K562 (cell line): Measurements from ENCODE around the gene VPS13D. TPM values are rescaled to one million over a fixed set of nuclear protein-coding genes. Genes with fewer than 3 reads are reported as not detected.

Experiments used
- ARID1B ChIP-seq: fragments of 450-650 bp; IDR thresholded peaks from 2 replicates; pipeline ENCODE4 v1.6.1; 2016; ENCODE audit warnings: antibody characterized with exemption, mild to moderate bottlenecking, inconsistent platforms
- CHD1 ChIP-seq: fragments of 200-600 bp; sonication (generic); IDR thresholded peaks from one replicate; pipeline ENCODE4 v1.6.1; 2012; ENCODE audit warnings: mild to moderate bottlenecking, moderate library complexity, low read length, inconsistent platforms
- DMBX1 ChIP-seq: fragments of 250-450 bp; sonication (Bioruptor Pico); IDR thresholded peaks from 2 replicates; pipeline ENCODE4 v1.8.0; 2022; ENCODE audit warnings: inconsistent platforms, mild to moderate bottlenecking, moderate library complexity, borderline replicate concordance
- E2F3 ChIP-seq: fragments of 250-450 bp; sonication (Bioruptor Pico); IDR thresholded peaks from 2 replicates; pipeline ENCODE4 v1.4.0; 2020; ENCODE audit warnings: mild to moderate bottlenecking
- ELF1 ChIP-seq: fragments of 200-800 bp; sonication (Bioruptor generic); IDR thresholded peaks from 2 replicates; pipeline ENCODE4 v1.6.1; 2016; ENCODE audit warnings: missing genetic modification characterization, missing compliant biosample characterization
- KLF1 ChIP-seq: fragments of 450-650 bp; IDR thresholded peaks from 2 replicates; pipeline ENCODE4 v1.6.1; 2016; ENCODE audit warnings: missing genetic modification characterization, missing compliant biosample characterization
- MIER1 ChIP-seq: fragments of 450-650 bp; IDR thresholded peaks from 2 replicates; pipeline ENCODE4 v1.6.1; 2016; ENCODE audit warnings: antibody characterized with exemption, mild to moderate bottlenecking, low read depth
- NCOA2 ChIP-seq, 2 experiments: fragments of 450-650 bp; IDR thresholded peaks; 2 replicates each; pipeline ENCODE4 v1.6.1; 2018; ENCODE audit warnings: mild to moderate bottlenecking in 2 of 2, moderate library complexity in 1 of 2; ENCODE audit not compliant: partially characterized antibody in 2 of 2
- NFIC ChIP-seq: fragments of 450-650 bp; IDR thresholded peaks from 2 replicates; pipeline ENCODE4 v1.6.1; 2017; ENCODE audit warnings: mild to moderate bottlenecking, inconsistent platforms
- POLR2AphosphoS5 ChIP-seq: IDR thresholded peaks from 2 replicates; pipeline ENCODE4 v1.6.1; 2011; ENCODE audit warnings: mild to moderate bottlenecking, low read depth, low read length, moderate library complexity; ENCODE audit not compliant: control insufficient read depth, insufficient read depth
- SRSF9 ChIP-seq: fragments of 200-400 bp; formaldehyde crosslinking; IDR thresholded peaks from 2 replicates; pipeline ENCODE4 v1.6.1; 2017; ENCODE audit warnings: low read depth, low read length, borderline replicate concordance
- TCF15 ChIP-seq: fragments of 250-450 bp; sonication (Bioruptor Pico); IDR thresholded peaks from 2 replicates; pipeline ENCODE4 v1.8.0; 2022; ENCODE audit warnings: moderate library complexity, mild to moderate bottlenecking, inconsistent platforms
- TRIM24 ChIP-seq, 2 experiments: fragments of 450-650 bp; IDR thresholded peaks; 2 replicates each; pipeline ENCODE4 v1.6.1; 2016
- TSC22D4 ChIP-seq: fragments of 450-650 bp; IDR thresholded peaks from 2 replicates; pipeline ENCODE4 v1.6.1; 2016; ENCODE audit warnings: missing genetic modification characterization, missing biosample characterization, control low read depth
- ZNF318 ChIP-seq, 2 experiments: fragments of 450-650 bp; IDR thresholded peaks; 2 replicates each; pipeline ENCODE4 v1.6.1; 2016; ENCODE audit warnings: mild to moderate bottlenecking in 2 of 2, borderline replicate concordance in 1 of 2, low read depth in 1 of 2, moderate library complexity in 1 of 2
- ZNF696 ChIP-seq: fragments of 250-450 bp; sonication (Bioruptor Pico); conservative IDR thresholded peaks from 2 replicates; pipeline ENCODE4 v1.4.0; 2020; ENCODE audit warnings: mild to moderate bottlenecking, moderate library complexity
- polyA plus RNA-seq, 8 experiments: library from polyadenylated mRNA; depleted of rRNA in 4 of 8; stranded (reverse) in 5 of 8; unstranded in 3 of 8; fragments of >200 nt; fragmentation: Nextera tagmentation in 2 of 8; fragmentation: Illumina TruSeq in 1 of 8; extraction: Ambion mirVana in 2 of 8; extraction: Trizol in 1 of 8; gene quantifications; 2 replicates each; pipeline versions ENCODE4 v1.2.1 to v1.2.3, GENCODE V29; 2011 to 2014; ENCODE audit warnings: inconsistent platforms in 1 of 8, missing spikeins in 1 of 8
- total RNA-seq, 7 experiments: library from RNA; depleted of rRNA in 6 of 7; stranded (reverse); fragments of >200 nt in 6 of 7; fragmentation: Illumina TruSeq in 2 of 7; extraction: Trizol in 2 of 7; gene quantifications; 2 replicates each; pipeline versions ENCODE4 v1.2.1 to v1.2.3, GENCODE V29; 2011 to 2021; ENCODE audit warnings: low replicate concordance in 1 of 7
- TF ChIP-seq, protein P1 (sequence below), 2 experiments: fragments of 450-650 bp in 1 of 2; sonication (generic) in 1 of 2; formaldehyde crosslinking in 1 of 2; IDR thresholded peaks in 1 of 2; conservative IDR thresholded peaks in 1 of 2; 2 replicates each; pipeline versions ENCODE4 v1.6.1 to v1.8.1; 2016 to 2023; ENCODE audit warnings: mild to moderate bottlenecking in 2 of 2, moderate library complexity in 2 of 2, inconsistent platforms in 1 of 2, missing genetic modification reagents in 1 of 2
- TF ChIP-seq, protein P2 (sequence below): fragments of 450-650 bp; formaldehyde crosslinking; IDR thresholded peaks from 2 replicates; pipeline ENCODE4 v1.4.0; 2020; ENCODE audit warnings: mild to moderate bottlenecking, moderate library complexity

VPS13D gene
- total and polyA plus RNA-seq, 9 of the 15 experiments (the other 6 are each of a cell fraction or from before 2014, with no cell fraction given): 6.1 to 51.5 (median 38.5) TPM

DNA sequence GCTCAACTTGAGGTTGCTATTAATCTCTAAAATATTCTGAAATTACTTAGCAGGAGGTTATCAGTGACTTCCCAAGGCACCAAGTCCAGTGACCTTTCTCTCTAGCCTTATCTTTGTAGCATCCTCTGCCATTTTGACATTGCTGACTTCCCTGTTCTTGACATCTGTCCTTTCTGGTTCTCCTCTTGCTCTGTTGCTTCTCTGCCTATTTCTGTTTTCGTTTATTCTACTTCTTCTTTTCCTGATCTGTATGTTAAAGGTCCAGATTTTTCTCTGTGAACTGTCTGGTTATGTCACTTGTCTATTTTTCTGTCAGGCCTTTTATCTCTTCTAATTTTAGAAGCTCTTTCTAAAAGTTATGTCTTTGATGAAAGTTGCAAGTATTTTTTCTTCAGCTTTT lies 178.8 kb downstream of the VPS13D start (continued):
- TF ChIP-seq, protein P1, sequence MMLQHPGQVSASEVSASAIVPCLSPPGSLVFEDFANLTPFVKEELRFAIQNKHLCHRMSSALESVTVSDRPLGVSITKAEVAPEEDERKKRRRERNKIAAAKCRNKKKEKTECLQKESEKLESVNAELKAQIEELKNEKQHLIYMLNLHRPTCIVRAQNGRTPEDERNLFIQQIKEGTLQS (IDR thresholded peaks at IDR 0.05): no peak
- TF ChIP-seq, protein P1 (CRISPR knock-in tag; conservative IDR thresholded peaks at IDR 0.05): no peak
- TF ChIP-seq NFIC (peak; percentile 51), ZNF696 (no peak), MIER1 (peak; percentile 47; the same call in 1 of the 2 replicates), TSC22D4 (no peak), NCOA2 (IDR thresholded peaks at IDR 0.05; ENCODE audit: partially characterized antibody in 2 of 2) (no peak), TRIM24 (IDR thresholded peaks at IDR 0.05) (peak in 1 of 2 experiments; percentile 52; a peak in 1 of 4 replicates), KLF1 (no peak), SRSF9 (no peak), DMBX1 (CRISPR knock-in tag) (peak; percentile 75), ZNF318 (IDR thresholded peaks at IDR 0.05; ENCODE audit: borderline replicate concordance in 1 of 2, low read depth in 1 of 2) (no peak), E2F3 (CRISPR knock-in tag) (no peak), POLR2AphosphoS5 (no peak), TCF15 (CRISPR knock-in tag) (no peak), ARID1B (peak; percentile 79), ELF1 (no peak), CHD1 (no peak)
- TF ChIP-seq, protein P2, sequence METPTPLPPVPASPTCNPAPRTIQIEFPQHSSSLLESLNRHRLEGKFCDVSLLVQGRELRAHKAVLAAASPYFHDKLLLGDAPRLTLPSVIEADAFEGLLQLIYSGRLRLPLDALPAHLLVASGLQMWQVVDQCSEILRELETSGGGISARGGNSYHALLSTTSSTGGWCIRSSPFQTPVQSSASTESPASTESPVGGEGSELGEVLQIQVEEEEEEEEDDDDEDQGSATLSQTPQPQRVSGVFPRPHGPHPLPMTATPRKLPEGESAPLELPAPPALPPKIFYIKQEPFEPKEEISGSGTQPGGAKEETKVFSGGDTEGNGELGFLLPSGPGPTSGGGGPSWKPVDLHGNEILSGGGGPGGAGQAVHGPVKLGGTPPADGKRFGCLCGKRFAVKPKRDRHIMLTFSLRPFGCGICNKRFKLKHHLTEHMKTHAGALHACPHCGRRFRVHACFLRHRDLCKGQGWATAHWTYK (CRISPR knock-in tag): no peak
